ENCODE data around the gene NDNF.

Gene NDNF

DNA sequence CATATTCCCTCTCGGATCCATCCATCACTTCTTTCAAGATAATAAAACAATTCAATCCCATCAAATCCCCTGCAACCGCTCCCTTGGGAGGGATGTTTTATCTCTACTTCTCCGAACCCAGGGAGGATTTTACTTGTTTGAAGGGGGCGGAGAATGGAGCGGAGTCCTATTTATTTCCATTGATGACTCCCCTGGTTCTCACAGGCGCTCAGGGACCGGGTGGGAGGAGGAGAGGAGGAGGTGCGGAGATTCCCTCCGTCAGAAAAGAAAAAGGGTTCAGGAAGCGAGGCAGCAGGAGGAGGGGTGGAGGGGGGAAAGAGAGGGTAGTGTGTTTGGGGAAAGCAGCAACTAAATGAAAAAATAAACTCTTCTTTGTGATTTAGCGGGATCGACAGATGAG, 2.1 kb downstream of the NDNF start:
- DNase-seq = no peak

GRCh38 chr4:121069430-121069829, 2.9 kb downstream of the NDNF start:
- DNase-seq = no peak

DNA sequence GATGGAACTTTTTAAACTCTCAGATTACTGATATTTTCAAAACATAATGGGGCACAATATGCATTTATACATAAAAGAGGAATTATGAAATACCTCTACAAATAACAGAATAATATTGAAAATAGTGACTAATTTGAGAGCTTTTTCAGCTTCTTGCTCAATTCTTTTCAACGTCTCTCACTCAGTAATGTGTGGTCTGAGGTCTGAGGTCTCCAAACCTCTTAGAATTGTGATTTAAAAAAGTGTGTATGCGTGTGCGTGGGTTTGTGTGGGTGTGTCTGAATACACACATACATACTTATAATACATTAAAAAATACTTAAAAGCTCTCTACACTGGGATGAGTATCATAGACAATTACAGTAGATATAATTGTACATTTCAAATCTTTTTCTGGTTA, 7.9 kb downstream of the NDNF start:
- no peak for DNase-seq

DNA sequence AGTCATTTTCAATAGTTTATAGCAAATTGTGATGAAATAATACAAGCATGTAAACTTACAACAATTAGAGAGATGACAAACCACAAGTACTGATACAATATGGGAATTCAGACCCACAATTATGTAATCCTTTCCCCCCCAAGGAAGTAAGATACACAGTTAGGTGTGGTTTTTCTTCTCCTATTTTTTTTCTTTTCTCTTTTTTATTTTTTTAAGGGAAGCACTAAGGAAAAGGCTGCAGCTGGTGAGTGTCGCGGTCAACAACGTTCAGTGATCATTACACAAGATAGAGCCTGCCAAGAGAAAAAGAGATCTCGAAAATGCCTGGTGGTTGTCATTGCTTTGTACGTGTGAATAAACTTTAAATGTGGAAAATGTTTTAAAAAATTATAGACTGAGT, 9.8 kb downstream of the NDNF start:
- DNase-seq = no peak

DNA sequence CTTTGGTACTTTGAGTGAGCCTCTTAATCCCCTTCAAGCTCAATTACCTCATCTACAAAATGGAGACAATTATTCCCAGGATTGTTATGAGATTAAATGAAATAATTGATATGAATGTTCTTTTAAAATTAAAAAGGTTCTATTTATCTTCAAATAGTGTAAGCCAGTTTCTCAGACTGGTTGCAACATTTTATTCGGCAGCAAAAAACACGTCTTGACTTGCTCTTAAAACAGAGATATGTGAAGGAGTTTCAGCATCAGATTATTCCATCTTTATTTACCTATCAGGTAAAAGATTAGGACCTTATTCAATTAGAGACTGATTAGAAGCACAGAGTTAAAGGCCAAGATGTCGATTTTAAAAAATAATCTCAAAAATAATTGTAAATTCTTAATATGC, 10.5 kb downstream of the NDNF start:
- DNase-seq = no peak

DNA sequence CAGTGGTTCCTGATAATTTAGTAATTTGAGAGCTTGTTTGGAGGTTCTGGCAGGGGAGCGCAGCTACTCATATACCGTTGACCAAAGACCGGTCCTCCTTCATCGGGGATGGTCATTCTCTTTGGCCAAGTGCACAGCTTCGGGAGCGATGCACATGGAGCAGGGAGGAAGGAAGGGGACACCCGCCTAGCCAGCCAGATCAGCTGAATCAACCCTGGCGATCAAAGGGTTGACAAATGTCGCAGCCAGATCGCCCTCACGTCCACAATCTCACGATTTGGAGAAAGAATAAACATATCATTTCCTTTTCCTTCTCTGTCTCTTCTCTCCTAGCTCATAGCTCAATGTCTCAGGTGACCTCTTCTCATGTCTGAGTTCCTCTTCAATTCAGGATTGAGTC, 11.1 kb downstream of the NDNF start:
- DNase-seq = no peak

DNA sequence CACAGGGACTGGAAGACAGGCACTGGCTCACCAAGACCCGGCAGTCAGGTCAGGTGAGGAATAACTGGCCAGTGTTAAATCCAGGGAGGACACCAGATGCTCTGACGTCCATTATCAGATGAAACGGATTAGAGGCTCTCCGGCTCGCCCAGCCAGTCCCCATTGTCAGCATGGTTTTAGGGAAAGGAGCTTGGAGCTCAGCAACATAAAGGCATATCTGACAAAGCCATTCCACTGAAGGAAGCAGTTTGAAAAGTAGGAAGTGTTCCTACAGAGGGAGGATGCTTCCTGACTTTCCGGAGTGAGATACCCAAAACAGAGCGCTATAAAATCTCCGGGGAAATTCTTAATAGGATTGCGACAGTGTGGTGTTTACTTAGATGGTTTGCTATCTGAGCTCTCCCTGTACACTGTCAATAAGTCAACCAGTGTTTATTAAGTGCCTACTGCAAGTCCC, 14.8 kb downstream of the NDNF start:
- no peak for DNase-seq

DNA sequence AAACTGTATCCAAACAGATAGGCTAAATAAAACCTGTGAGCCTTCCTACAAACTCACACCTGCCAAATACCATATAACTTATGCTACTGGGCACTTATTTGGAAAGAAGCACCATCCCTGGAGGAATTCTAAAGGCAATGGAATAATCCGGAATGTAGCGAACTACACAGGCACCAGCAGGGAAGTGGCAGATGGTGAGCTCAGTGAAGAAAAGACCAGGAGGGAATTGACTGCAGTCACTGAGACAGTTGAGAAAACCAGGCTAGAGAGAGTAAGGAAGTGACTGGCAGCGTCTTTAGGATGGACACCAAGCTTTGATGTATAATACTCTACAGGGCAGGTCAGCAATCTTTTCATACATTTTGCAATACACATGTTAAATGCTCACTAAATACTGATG, 16.3 kb downstream of the NDNF start:
- DNase-seq = no peak

GRCh38 chr4:121054373-121054772, 18.0 kb downstream of the NDNF start:
- DNase-seq = no peak

DNA sequence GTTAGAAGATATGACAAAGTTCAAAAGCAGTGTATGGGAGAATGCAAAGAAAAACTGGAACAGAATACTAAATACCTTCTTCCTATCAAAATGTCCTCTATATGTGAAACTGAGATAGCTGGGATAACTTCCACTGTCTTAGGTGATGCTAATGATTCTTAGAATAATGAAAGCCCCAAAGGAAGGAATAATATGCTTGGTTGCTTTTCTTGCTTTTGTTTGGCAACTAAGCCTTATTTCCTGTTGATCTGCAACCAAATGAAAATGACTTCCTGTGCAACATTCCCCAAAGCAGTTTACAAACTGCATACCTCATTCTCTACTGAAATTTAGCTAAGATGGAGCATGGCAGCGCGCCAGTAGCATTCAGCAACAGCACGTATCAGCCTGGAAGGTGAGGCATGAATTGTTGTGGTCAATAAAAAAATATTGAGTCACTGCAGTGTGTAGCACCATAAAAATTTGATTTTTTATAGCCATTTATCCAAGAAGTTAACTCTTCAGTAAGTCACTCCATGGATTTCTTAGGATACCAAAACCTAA, 18.7 kb downstream of the NDNF start:
- DNase-seq = no peak

GRCh38 chr4:121050300-121050699, 22.0 kb downstream of the NDNF start:
- DNase-seq = no peak

DNA sequence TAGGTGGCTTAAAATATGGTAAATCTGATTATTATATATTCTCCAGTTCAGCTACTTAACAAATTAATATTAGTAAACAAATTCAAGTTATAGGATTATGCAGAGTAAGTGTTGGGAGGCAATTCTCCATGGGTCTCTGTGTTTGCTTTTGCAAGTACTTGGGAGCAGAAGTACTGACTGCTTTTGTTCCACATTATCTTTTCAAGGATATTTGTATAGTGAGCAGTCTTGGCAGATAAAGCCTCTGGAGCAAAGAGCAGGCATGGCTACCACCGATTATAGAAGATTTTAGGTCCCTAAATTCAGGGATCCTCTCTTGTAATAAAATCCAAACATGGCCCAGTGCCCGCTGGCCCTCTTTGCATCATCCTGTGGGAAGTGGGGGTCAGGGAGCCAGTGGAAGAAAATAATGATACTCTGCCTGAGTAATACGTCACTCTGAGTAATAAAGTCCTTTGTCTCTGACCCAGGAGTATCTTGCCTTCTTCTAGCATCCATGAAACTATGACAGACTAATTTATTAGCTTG, 23.2 kb downstream of the NDNF start:
- DNase-seq = no peak

DNA sequence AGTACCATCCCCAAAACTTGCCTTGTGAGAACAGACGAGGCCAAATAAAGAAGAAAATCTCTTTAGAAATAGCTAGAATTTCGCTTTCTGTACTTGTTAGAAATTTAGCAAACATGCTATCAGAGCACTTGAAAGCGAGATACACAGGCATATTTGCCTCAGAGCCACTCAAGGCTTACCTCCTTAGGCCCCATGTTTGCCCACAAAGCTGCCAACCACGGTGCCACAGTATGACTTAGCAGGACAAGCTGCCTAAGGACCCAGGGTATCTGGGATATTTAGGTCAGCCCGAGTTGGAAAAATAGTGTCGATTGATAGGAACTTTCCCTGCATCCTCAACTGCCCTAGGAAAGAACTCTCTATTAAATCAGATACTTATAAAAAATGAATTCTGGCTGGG, 24.2 kb downstream of the NDNF start:
- DNase-seq = no peak

GRCh38 chr4:121041307-121042090, 30.8 kb downstream of the NDNF start:
- DNase-seq = no peak

DNA sequence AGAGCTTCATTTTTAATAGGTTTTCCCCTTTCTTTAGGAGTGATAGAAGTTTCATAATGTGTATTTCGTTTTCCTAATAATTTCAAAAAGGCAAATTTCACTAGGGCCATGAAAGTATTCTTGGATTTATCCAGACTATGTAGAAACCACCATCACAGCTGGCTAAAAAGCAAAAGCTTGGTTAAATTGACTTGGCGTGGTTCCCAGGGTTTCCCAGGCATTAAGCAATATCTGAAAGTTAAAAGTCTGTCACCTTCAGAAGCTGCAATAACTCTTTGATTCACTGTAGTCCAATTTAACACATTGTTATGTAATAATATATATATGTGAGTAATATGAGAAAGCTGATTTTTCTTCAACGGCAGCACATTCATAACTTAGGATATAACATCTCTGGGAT, 38.3 kb downstream of the NDNF start:
- DNase-seq = no peak

DNA sequence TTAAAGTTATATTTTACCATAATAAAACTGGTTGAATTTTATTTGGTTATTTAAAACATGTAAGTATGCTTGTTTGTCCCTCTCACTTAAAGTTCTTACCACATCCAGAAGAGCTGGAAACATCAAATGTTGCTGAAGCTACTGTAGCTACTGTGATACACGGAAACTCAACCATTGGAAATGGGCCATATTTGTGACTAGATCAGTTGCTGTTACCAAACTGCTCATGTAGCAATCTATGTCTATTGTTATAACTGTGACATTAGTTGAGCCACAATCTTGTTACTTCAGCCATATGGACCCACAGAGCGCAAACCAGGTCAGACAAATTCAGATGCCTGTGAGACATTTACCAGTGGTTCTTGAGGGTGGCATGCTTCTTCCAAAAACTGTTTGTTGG, 41.6 kb downstream of the NDNF start:
- no peak for DNase-seq

DNA sequence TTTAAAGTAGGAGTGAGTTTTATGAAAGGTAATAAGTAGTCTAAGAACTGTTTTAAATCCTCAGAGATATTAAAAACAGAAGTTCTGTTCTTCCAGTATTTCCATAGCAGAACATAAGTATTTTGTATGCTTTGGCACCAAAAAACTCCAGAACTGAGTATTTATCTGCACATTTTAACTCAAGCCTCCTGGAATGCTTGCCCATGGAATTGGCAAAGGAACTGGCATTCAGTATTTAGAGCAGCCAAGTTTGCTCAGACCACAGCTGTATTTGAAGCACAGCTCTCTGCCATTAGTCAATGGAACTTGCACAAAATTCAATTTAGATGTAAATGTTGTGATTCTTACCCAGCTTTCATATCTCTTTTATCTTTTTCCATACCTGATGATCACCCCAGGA, 42.2 kb downstream of the NDNF start:
- DNase-seq = no peak

DNA sequence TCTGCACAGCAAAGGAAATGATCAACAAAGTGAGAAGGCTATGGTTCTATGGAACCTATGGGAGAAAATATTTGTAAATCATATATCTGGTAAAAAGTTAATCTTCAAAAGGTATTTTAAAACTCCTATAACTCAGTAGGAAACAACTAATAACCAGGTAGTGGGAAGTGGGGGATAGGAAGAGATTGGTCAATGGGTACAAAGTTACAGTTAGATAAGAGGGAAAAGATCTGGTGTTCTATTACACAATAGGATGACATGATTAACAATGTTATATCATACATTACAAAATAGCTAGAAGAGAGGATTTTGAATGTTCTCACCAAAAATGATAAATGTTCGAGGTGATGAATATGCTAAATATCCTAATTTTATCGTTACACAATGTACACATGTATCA, 46.3 kb downstream of the NDNF start:
- DNase-seq = no peak

GRCh38 chr4:121025540-121025939, 46.8 kb downstream of the NDNF start:
- DNase-seq = no peak

GRCh38 chr4:121018543-121018942, 53.8 kb downstream of the NDNF start:
- DNase-seq = no peak

- DNase-seq = no peak
These were observed 55.7 kb downstream of the NDNF start for GRCh38 chr4:121016611-121017010.

DNA sequence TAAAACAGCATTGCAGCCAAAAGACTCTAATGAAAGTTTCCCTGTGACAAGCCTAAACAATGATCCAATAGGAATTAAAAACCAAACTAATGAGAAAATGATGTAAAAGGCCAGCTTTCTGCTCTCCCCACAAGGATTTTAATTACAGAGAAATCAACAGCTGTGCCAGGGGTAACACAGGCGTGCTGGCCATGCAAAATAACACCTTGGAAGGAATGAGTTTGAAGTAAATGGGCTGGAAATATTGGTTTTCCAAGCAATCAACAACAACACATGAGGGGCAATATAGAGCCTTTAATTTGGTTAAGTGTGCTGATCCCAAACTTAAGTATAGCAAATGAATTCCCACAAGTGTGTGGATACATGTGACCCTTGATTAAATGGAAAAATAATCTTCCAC, 56.9 kb downstream of the NDNF start:
- DNase-seq = no peak

DNA sequence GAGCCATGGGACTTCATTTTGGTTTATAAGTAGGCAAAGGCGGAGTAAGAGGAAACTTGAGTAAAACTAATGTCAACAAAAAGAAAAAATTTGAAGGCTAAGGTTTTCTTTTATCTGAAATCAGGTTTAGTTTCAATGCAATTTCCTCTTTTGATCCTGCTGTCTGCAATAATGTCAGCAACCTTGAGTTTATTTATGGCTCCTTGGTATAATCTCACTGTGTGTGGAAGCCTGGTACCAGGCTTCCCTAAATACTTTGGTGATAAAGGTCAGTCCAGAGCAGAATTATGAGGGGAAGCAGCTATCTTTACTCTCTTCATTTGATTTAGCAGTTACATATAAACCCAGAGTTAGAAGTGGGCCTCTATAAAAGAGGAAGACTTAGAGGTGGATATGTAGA, 57.8 kb downstream of the NDNF start:
- DNase-seq = no peak

DNA sequence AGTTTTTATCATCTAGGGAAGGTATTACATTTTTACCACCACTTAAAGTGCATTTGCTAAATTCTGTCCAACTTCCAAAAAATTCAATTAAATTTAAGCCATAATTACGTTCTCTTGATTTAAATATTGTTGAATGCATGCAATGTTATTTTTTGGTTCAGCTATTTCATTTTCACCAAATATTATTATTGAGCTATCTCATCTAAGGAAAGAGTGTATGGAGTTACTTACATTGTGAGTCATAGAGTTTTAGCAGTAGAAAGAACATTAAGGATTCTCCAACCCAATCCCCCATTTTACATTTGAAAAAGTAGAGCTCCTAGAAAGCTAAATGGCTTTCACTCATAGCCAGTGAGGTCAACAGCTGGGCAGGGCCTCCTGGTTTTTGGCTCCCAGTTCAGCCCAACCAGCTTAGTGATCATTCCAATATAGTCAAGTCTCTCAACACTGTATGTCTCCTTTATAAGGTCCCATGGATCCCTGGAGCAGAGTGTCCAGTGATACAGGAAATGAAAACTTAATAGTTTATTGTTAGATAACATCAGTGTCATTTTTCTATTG, 60.5 kb downstream of the NDNF start:
- no peak for DNase-seq

DNA sequence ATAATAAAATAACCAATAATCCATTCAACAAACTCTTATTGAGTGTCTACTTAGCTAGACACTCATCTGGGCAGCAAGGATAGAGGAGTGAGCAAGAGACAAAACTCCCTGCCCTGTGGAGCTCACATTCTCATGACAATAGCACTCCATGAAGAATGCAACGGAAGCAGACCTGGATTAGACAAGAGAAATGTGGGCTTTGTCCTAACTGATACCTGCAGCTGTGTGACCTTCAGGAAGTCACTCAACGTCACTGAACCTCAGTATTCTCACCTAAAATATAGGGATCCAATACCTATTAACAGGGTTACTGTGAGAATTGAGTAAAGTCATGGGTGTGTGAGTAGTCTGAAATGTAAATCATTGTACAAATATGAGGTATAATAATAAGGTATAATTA, 61.2 kb downstream of the NDNF start:
- no peak for DNase-seq

All from CD4-positive, alpha-beta T cell treated with Interleukin-15 for 1 hour (primary cell).